IMR-90 (cell line): ENCODE results near the gene GSK3B.

ENCODE experiments used
- BHLHE40 ChIP-seq: fragments of 150-350 bp; IDR thresholded peaks from 2 replicates; pipeline ENCODE4 v1.6.1; 2016; ENCODE audit warnings: mild to moderate bottlenecking, low read depth, low read length
- CEBPB ChIP-seq: IDR thresholded peaks from 2 replicates; pipeline ENCODE4 v1.6.1; 2012; ENCODE audit warnings: low read depth, low read length, improper control_type of control experiment
- FOS ChIP-seq: fragments of 150-350 bp; IDR thresholded peaks from 2 replicates; pipeline ENCODE4 v1.6.1; 2016; ENCODE audit warnings: low read depth, low read length
- MAZ ChIP-seq: IDR thresholded peaks from 2 replicates; pipeline ENCODE4 v1.6.1; 2012; ENCODE audit warnings: low read depth, mild to moderate bottlenecking, low read length, improper control_type of control experiment, moderate library complexity, borderline replicate concordance
- POLR2A ChIP-seq: IDR thresholded peaks from 2 replicates; pipeline ENCODE4 v1.6.1; 2012; ENCODE audit warnings: mild to moderate bottlenecking, low read depth, low read length
- RAD21 ChIP-seq: IDR thresholded peaks from 2 replicates; pipeline ENCODE4 v1.6.1; 2012; ENCODE audit warnings: low read length, improper control_type of control experiment
- RFX5 ChIP-seq: IDR thresholded peaks from 2 replicates; pipeline ENCODE4 v1.8.0; 2012; ENCODE audit warnings: low read depth, mild to moderate bottlenecking, low read length, moderate library complexity
- TF ChIP-seq, protein P1 (sequence below): conservative IDR thresholded peaks from 2 replicates; pipeline ENCODE4 v1.5.1; 2012; ENCODE audit warnings: mild to moderate bottlenecking, low read depth, low read length, improper control_type of control experiment

DNA sequence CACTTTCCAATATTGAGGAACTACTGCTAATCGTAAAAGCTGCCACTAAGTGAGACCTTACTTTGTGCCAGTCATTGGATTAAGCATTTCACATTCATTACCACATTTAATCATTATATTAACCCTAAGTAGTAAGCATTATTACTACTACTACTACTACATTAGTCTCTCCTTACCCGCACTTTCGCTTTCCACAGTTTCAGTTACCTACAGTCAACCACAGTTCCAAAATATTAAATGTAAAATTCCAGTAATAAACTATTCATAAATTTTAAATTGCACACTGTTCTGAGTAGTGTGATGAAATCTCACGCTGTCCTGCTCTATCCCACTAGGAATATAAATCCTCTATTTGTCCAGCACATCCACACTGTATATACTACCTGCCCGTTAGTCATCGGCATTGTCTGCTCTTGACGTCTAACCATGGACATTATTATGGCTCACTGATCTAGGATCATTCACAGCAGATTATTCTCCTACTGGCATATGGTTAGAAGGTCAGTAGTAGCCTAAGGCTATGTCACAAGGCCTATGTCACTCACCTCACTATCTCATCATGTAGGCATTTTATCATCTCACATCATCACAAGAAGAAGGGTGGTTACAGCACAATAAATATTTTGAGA lies 121.1 kb downstream of the GSK3B start:
- no peak for TF ChIP-seq FOS
- TF ChIP-seq, protein P1, sequence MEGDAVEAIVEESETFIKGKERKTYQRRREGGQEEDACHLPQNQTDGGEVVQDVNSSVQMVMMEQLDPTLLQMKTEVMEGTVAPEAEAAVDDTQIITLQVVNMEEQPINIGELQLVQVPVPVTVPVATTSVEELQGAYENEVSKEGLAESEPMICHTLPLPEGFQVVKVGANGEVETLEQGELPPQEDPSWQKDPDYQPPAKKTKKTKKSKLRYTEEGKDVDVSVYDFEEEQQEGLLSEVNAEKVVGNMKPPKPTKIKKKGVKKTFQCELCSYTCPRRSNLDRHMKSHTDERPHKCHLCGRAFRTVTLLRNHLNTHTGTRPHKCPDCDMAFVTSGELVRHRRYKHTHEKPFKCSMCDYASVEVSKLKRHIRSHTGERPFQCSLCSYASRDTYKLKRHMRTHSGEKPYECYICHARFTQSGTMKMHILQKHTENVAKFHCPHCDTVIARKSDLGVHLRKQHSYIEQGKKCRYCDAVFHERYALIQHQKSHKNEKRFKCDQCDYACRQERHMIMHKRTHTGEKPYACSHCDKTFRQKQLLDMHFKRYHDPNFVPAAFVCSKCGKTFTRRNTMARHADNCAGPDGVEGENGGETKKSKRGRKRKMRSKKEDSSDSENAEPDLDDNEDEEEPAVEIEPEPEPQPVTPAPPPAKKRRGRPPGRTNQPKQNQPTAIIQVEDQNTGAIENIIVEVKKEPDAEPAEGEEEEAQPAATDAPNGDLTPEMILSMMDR = no peak
- no peak for TF ChIP-seq RAD21
- no peak for TF ChIP-seq POLR2A
- TF ChIP-seq BHLHE40 = no peak
- TF ChIP-seq CEBPB = no peak
- TF ChIP-seq MAZ = no peak
- TF ChIP-seq RFX5 = no peak
